ENCODE results near the gene HLA-E. TPM values are rescaled to one million over a fixed set of nuclear protein-coding genes. Genes with fewer than 3 reads are reported as not detected.

Gene HLA-E
- total RNA-seq, 1 donor from 2014 or later: 93.3 TPM

DNA sequence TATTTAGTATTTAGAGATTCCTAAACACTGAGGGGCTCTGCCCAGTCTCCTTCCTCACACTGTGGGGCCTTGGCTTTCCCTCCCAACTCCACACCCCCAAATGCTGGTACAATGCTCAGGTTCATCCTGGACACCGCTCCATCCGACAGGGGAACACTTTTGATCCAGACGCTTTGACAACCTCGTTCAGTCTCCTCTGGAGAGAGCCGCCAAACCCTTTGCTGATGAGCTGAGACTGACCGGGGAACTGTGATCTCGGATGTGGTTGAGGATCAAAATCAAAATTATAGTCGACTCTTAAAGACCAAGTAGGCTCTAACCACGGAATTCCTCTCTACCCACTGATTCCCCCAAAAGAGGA lies 38.8 kb upstream of the HLA-E start:
- no peak for TF ChIP-seq CTCF (conservative IDR thresholded peaks at IDR 0.05; ENCODE audit: low read depth, low read length)
- H3K4me3 ChIP-seq (ENCODE audit: low read depth, low read length): no peak overlapping the region
- no peak for DNase-seq (ENCODE audit: low read depth)

GRCh38 chr6:30450909-30451841 lies 38.1 kb upstream of the HLA-E start:
- TF ChIP-seq CTCF (conservative IDR thresholded peaks at IDR 0.05; ENCODE audit: low read depth, low read length): no peak
- H3K4me3 ChIP-seq (ENCODE audit: low read depth, low read length): peak overlapping the region; percentile 15
- no peak for DNase-seq (ENCODE audit: low read depth)

- H3K4me3 ChIP-seq (ENCODE audit: low read depth, low read length): no peak overlapping the region
- no peak for DNase-seq (ENCODE audit: low read depth)
- no peak for TF ChIP-seq CTCF (conservative IDR thresholded peaks at IDR 0.05; ENCODE audit: low read depth, low read length)
Measured at GRCh38 chr6:30452736-30453507, 36.4 kb upstream of the HLA-E start.

- DNase-seq (ENCODE audit: low read depth): no peak
- no peak overlapping the region for H3K4me3 ChIP-seq (ENCODE audit: low read depth, low read length)
- TF ChIP-seq CTCF (conservative IDR thresholded peaks at IDR 0.05; ENCODE audit: low read depth, low read length): peak; percentile 76
Measured at GRCh38 chr6:30453508-30454116, 35.7 kb upstream of the HLA-E start.

DNA sequence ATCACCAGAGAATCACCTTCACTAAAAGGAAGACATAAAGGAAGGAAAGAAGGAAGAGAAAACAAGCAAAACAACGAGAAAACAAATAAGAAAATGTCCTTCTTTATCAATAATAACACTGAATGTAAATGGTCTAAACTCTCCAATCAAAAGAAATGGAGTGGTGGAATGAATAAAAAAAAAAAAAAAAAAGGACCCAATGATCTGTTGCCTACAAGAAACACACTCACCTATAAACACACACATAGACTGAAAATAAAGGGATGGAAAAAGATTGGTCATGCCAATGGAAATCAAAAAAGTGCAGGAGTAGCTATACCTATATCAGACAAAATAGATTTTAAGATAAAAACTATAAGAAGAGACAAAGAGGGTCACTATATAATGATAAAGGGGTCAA lies 30.2 kb upstream of the HLA-E start:
- TF ChIP-seq CTCF (conservative IDR thresholded peaks at IDR 0.05; ENCODE audit: low read depth, low read length): no peak
- DNase-seq (ENCODE audit: low read depth): no peak
- no peak overlapping the region for H3K4me3 ChIP-seq (ENCODE audit: low read depth, low read length)

GRCh38 chr6:30461055-30461454 lies 28.3 kb upstream of the HLA-E start:
- H3K4me3 ChIP-seq (ENCODE audit: low read depth, low read length): no peak overlapping the region
- DNase-seq (ENCODE audit: low read depth): no peak
- no peak for TF ChIP-seq CTCF (conservative IDR thresholded peaks at IDR 0.05; ENCODE audit: low read depth, low read length)
